Psoas muscle (tissue), 8 donors: ENCODE data around the gene MRPL10. TPM values are rescaled to one million over a fixed set of nuclear protein-coding genes. Genes with fewer than 3 reads are reported as not detected.
A peak's percentile ranks its signal among the peaks of the same experiment; 100 is the strongest.

Source experiments
- ATAC-seq, 4 donors: fragments of 200-7000 bp; cut with Tn5 transposase; one replicate each; pipeline ENCODE4 v1.9.1; 2020; ENCODE audit warnings: moderate library complexity in 3 of 4, mild to moderate bottlenecking in 2 of 4
- DNase-seq, 2 donors: peaks; one replicate each; pipeline ENCODE4 v3.0.0-alpha.2; 2020
- H3K27ac ChIP-seq: fragments of 200-600 bp; one replicate; pipeline ENCODE4 v1.8.0; 2022
- H3K27me3 ChIP-seq, 3 donors: fragments of 200-600 bp in 1 of 3; one replicate each; pipeline versions ENCODE4 v1.6.1 to v1.8.0; 2013 to 2022; ENCODE audit warnings: low read length in 2 of 3, mild to moderate bottlenecking in 2 of 3, moderate library complexity in 1 of 3; ENCODE audit not compliant: insufficient read depth in 3 of 3
- H3K36me3 ChIP-seq, 2 donors: fragments of 200-600 bp in 1 of 2; one replicate each; pipeline versions ENCODE4 v1.6.1 to v1.8.0; 2013 to 2022; ENCODE audit warnings: low read depth in 1 of 2, mild to moderate bottlenecking in 1 of 2, moderate library complexity in 1 of 2; ENCODE audit not compliant: insufficient read depth in 1 of 2
- H3K4me1 ChIP-seq: fragments of 200-600 bp; one replicate; pipeline ENCODE4 v1.8.0; 2022
- H3K4me3 ChIP-seq: fragments of 200-600 bp; one replicate; pipeline ENCODE4 v1.8.0; 2022; ENCODE audit warnings: mild to moderate bottlenecking
- H3K9me3 ChIP-seq: fragments of 200-600 bp; one replicate; pipeline ENCODE4 v1.8.0; 2022
- WGBS, 3 donors: extraction: QIAGEN DNeasy Blood & Tissue Kit; methylation state at CpG; one replicate each; pipeline versions ENCODE4 v1.1.6 to v1.1.7; 2013; 5-methylcytosine and 5-hydroxymethylcytosine counted together
- intact Hi-C, 2 donors: fragments of 100-400 bp; cut with DNase I; formaldehyde crosslinking; loops; one replicate each; pipeline versions ENCODE4 v1.11.0 to v1.14.2; 2022
- long read RNA-seq, 2 donors: library from polyadenylated mRNA; unstranded; transcript quantifications; one replicate each; pipeline ENCODE4 v2.0.0, GENCODE V29; 2021
- polyA plus RNA-seq, 3 donors: library from polyadenylated mRNA; stranded (reverse); fragments of 200-250 nt; gene quantifications; one replicate each; pipeline ENCODE4 v1.2.3, GENCODE V29; 2013
- total RNA-seq, 4 donors: library from RNA; stranded (reverse); fragmentation: NEBNext Ultra II Directional in 2 of 4; extraction: Animal tissue kit (Norgen Biotek cat#: 25700) in 2 of 4; gene quantifications; one replicate each; pipeline versions ENCODE4 v1.2.1 to v1.2.4, GENCODE V29; 2021 to 2023
- TF ChIP-seq, protein P1 (sequence below): fragments of 200-600 bp; IDR thresholded peaks from one replicate; pipeline ENCODE4 v1.8.0; 2022; ENCODE audit warnings: antibody characterized with exemption
- donor health status: healthy with polysubstance abuse.
- donor health status: DM: no; HTN: no; CAD: no; lungs with moderate emphysema.
- donor health status: Bipolar disorder and iron deficiency.
- donor health status: healthy.
- donor health status: DM: yes; HTN: yes; CAD: no.
- donor health status: DM: no; HTN: no; CAD: no.
- donor health status: DM: no; HTN: no; CAD: no.
- donor health status: DM: yes; HTN: yes; CAD: no.

The MRPL10 gene
- total RNA-seq: 10 to 100 TPM; 37.8 to 51.9 (median 46.3) TPM
- polyA plus RNA-seq: 10 to 100 TPM; 44.1 to 78.6 (median 56.1) TPM
- long read RNA-seq, donor 1, transcript MRPL10-202 (5 exons, 1,725 nt): major isoform, 13 of 31 reads
- long read RNA-seq, donor 1, transcript MRPL10-203 (6 exons, 1,622 nt): minor isoform, 7 of 31 reads
- long read RNA-seq, donor 1, partial matches to known transcripts: 10 of 31 reads
- long read RNA-seq, donor 1, other reads (novel, unspliced or antisense): 0 of 31 reads
- long read RNA-seq, donor 2, transcript MRPL10-203 (6 exons, 1,622 nt): minor isoform, 18 of 79 reads
- long read RNA-seq, donor 2, transcript MRPL10-202 (5 exons, 1,725 nt): major isoform, 40 of 79 reads
- long read RNA-seq, donor 2, partial matches to known transcripts: 18 of 79 reads
- long read RNA-seq, donor 2, other reads (novel, unspliced or antisense): 3 of 79 reads

DNA sequence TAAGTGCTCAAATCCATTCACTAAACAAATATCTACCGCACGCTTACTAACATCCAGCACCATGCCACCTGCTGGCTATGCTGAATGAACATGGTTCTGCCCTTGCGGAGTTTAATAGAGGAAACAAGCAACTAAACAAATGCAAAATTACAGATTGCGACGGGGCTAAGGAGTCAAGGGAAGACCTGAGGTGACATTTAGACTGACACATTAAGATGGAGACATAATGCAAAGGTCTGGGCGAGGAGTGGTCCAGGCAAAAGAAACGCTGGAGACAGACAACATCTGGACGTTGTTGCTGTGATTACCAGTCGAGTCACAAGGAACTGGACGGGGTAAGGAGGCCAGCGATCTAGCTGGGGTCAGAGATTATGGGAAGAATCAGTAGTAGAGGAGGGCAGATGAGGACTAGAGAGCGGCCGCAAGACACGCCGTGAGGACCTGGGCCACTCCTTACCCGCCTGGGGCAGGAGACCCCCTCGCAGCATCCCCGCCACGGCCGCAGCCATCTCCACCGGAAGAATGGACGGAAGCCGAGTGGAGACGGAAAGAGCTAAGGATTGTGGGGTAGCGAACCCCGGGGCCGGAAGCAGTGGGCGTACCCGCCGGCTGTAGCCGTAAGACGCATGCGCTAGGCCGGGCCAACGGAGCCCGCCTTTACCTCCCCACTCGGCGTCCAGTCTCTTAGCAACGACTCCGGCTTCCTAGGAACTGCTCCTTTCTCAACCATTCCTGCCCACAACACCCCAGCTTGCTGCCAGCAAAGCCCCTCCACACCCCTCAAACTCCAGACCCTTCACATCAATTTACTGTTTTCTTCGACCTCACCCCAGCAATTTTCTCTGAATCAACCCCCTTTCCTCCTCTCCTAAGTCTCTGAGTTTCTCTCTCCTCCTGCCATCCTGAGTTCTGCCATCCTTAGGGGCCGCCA, at the start of gene MRPL10, which contains the start of gene LRRC46:
Gene MRPL10 (minus strand): TSS at position 539 of the 931 bp plus-strand sequence. CDS start 30 bp downstream, at position 509.
Gene LRRC46 (plus strand): TSS at position 668 of the 931 bp plus-strand sequence. CDS start 320 bp downstream, outside the sequence.
- TF ChIP-seq, protein P1, sequence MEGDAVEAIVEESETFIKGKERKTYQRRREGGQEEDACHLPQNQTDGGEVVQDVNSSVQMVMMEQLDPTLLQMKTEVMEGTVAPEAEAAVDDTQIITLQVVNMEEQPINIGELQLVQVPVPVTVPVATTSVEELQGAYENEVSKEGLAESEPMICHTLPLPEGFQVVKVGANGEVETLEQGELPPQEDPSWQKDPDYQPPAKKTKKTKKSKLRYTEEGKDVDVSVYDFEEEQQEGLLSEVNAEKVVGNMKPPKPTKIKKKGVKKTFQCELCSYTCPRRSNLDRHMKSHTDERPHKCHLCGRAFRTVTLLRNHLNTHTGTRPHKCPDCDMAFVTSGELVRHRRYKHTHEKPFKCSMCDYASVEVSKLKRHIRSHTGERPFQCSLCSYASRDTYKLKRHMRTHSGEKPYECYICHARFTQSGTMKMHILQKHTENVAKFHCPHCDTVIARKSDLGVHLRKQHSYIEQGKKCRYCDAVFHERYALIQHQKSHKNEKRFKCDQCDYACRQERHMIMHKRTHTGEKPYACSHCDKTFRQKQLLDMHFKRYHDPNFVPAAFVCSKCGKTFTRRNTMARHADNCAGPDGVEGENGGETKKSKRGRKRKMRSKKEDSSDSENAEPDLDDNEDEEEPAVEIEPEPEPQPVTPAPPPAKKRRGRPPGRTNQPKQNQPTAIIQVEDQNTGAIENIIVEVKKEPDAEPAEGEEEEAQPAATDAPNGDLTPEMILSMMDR: no peak
- Histone ChIP-seq H3K27me3 (no peaks in the 10 kb centered on the region), H3K36me3 (peaks cover 7 to 36% of the 10 kb centered on the region in 2 donors), H3K4me1 (peaks cover 23% of the 10 kb centered on the region), H3K4me3 (peak within 1 kb of the TSS; percentile 93), H3K27ac (peak within 1 kb of the TSS; percentile 76), H3K9me3 (no peaks in the 10 kb centered on the region)
- peak; percentile 91 to 96 for DNase-seq
- whole genome bisulfite sequencing, 3 donors: 0 to 1% (median 0%) methylated on average over 39 to 42 of the region's 42 CpGs
- intact Hi-C loops: loop anchor here in 1 of 2 donors (5.0 kb wide), 1 partner anchor 121 kb away; no protein-coding TSS in a partner anchor
- ATAC-seq: peak; percentile 97 to 99 (median 98)

DNA sequence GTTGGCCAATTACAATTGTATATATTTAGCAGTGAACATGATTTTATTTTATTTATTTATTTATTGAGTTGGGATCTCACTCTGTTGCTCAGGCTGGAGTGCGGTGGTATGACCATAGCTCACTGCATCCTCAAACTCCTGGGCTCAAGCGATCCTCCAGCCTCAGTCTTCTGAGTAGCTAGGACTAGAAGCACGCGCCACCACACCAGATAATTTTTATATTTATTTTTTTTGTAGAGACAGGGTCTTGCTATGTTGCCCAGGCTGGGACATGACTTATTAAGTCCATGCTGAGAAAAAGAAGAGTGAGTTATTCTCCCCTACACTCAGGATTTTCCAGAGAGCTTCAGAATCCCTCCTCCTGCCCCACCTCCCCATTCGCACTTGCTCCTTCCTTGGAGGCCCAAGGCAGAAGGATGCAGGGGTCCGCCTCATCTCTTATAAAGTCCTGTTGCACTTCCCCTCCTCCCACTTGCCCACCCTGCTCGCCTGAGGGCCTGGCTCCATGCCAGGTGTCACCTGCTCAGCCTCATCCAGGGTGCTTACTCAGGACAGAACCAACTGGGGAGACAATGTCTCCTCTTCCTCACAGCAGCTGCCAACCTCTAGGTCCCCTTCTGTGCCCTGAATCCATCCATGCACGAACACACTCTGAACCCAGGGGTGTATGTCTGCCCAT, 48.6 kb upstream of the MRPL10 start:
- TF ChIP-seq, protein P1: no peak
- no peak overlapping the region for H3K4me3 ChIP-seq
- no peaks in the 10 kb centered on the region for H3K9me3 ChIP-seq
- no peak overlapping the region for H3K27ac ChIP-seq
- intact Hi-C loops: no loop called here
- WGBS, 3 donors: 76 to 80% (median 79%) methylated on average over 8 of the region's 8 CpGs
- H3K36me3 ChIP-seq: no peaks in the 10 kb centered on the region
- no peaks in the 10 kb centered on the region for H3K4me1 ChIP-seq
- DNase-seq (no peak), ATAC-seq (no peak)
- H3K27me3 ChIP-seq: peaks cover 0 to 36% (median 6%) of the 10 kb centered on the region in 3 donors

DNA sequence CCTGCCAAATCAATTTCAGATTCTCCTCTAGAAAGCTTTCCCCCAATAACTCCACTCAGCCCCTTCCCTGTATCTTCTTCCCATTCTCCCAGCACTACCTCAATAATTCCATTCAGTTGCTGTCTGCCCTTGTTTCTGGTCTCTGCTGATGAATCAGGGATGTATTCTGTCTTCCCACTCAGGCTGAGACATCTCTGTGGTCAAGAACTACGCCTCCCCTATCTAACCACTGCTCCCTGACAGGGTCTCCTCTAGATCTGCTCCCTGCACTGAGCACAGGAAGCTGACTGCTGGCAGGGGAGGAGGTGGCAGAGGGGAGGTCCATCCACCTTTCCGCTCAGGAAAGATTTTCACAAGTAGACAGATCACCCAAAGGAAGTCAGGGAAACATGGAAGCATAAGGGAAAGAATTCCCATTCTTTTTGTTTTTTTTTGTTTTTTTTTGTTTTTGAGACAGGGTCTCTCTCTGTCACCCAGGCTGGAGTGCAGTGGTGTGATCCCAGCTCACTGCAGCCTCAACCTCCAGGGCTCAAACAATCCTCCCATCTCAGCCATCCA, 47.8 kb upstream of the MRPL10 start:
- Histone ChIP-seq H3K4me3 (no peak overlapping the region), H3K4me1 (no peaks in the 10 kb centered on the region), H3K27me3 (peaks cover 0 to 44% (median 8%) of the 10 kb centered on the region in 3 donors), H3K27ac (no peak overlapping the region), H3K9me3 (no peaks in the 10 kb centered on the region), H3K36me3 (no peaks in the 10 kb centered on the region)
- WGBS, 3 donors: 48 to 62% (median 57%) methylated on average over 2 of the region's 2 CpGs
- ATAC-seq: no peak
- intact Hi-C loops: no loop called here
- no peak for DNase-seq
- TF ChIP-seq, protein P1: no peak
